Immature natural killer cell (primary cell): Measurements from ENCODE around the gene SGMS1. TPM values are rescaled to one million over a fixed set of nuclear protein-coding genes. Genes with fewer than 3 reads are reported as not detected.
A peak's percentile ranks its signal among the peaks of the same experiment; 100 is the strongest.

Source experiments
- DNase-seq, 3 donors: peaks; one replicate each; pipeline ENCODE4 v3.0.0; 2022; ENCODE audit warnings: mixed read lengths in 1 of 3
- H3K27ac Mint-ChIP-seq, 6 donors: one replicate each; pipeline ENCODE4 v1.8.0; 2020; ENCODE audit warnings: mixed read lengths in 6 of 6, mild to moderate bottlenecking in 5 of 6, inconsistent platforms in 4 of 6, moderate library complexity in 3 of 6
- H3K27me3 Mint-ChIP-seq, 3 donors: one replicate each; pipeline ENCODE4 v1.8.0; 2020 to 2021; ENCODE audit warnings: low read depth in 3 of 3, mild to moderate bottlenecking in 3 of 3, mixed read lengths in 3 of 3, moderate library complexity in 3 of 3, inconsistent platforms in 1 of 3
- H3K36me3 Mint-ChIP-seq, 3 donors: one replicate each; pipeline ENCODE4 v1.8.0; 2020; ENCODE audit warnings: mixed read lengths in 3 of 3, inconsistent platforms in 2 of 3, mild to moderate bottlenecking in 2 of 3
- H3K4me1 Mint-ChIP-seq, 2 donors: one replicate each; pipeline ENCODE4 v1.8.0; 2020; ENCODE audit warnings: inconsistent platforms in 2 of 2, mild to moderate bottlenecking in 2 of 2, mixed read lengths in 2 of 2, moderate library complexity in 1 of 2
- H3K4me3 Mint-ChIP-seq, 5 donors: one replicate each; pipeline ENCODE4 v1.8.0; 2020; ENCODE audit warnings: mild to moderate bottlenecking in 5 of 5, mixed read lengths in 5 of 5, inconsistent platforms in 3 of 5, moderate library complexity in 3 of 5
- H3K9me3 Mint-ChIP-seq, 6 donors: one replicate each; pipeline ENCODE4 v1.8.0; 2020; ENCODE audit warnings: mild to moderate bottlenecking in 6 of 6, mixed read lengths in 6 of 6, inconsistent platforms in 4 of 6, moderate library complexity in 3 of 6
- polyA plus RNA-seq, 3 donors: library from polyadenylated mRNA; unstranded; fragments of 300-500 nt; fragmentation: Illumina TruSeq; gene quantifications; one replicate each; pipeline ENCODE4 v1.2.3, GENCODE V29; 2021

Gene SGMS1
- polyA plus RNA-seq, 3 donors from 2014 or later: 9.2 to 13.3 (median 11.8) TPM

- no peak for DNase-seq
- H3K27me3 Mint-ChIP-seq: peaks cover 0 to 2% (median 1%) of the 10 kb centered on the region in 3 donors
- no peaks in the 10 kb centered on the region for H3K36me3 Mint-ChIP-seq
- peaks cover 20 to 41% of the 10 kb centered on the region in 2 donors for H3K4me1 Mint-ChIP-seq
- H3K9me3 Mint-ChIP-seq: no peaks in the 10 kb centered on the region
- H3K27ac Mint-ChIP-seq: no peak overlapping the region
- H3K4me3 Mint-ChIP-seq: peak overlapping the region in 3 of 5 donors; percentile 85 to 91 (median 86)
Measured at GRCh38 chr10:50419091-50419490, 204.7 kb downstream of the SGMS1 start.

DNA sequence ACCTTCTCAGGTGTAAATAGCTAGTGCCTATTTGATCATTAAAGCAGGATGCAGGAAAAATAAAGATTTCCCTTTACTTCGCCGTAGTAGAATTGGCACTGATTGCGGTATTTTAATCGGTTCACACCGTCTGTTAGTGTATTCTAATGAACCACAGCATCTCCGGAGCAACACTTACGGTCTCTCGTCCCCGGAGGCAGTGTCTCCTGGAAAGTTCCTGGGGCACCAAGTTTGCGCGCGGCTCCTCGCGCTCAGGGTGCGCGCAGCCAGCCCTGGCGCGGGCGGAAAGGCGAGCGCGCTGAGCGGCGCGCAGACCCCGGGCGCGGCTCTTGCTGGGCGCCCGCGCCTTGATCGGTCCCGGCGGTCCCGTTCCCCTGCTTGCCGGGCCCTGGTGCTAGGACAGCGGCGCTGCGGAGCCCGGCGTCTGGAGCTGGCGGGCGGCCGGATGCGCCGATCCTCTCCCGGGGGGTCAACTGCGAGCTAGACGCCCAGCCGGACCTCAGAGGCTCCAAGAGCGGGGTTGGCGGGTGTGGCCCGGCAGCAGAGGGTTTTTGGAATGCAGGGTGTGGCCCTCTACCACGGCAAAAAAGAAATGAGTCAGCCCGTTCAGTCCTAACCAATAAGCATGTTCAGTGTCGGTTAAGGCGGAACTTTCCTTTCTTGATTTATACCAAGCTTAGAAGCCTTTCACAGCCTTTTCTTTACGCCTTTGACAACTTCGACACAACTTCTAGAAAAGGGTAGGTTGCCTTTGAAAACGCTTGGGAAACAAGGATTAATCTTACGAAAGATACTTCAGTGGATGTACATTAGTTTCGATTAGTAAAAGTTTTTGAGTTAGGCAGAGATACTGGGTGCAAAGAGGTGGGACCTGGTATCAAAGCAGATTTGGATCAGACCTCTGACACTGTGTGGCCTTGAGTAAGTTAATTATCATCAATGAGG lies 205.6 kb downstream of the SGMS1 start:
- H3K4me3 Mint-ChIP-seq: peak overlapping the region; percentile 82 to 91 (median 85)
- peaks cover 20 to 46% of the 10 kb centered on the region in 2 donors for H3K4me1 Mint-ChIP-seq
- peaks cover 0 to 2% (median 1%) of the 10 kb centered on the region in 3 donors for H3K27me3 Mint-ChIP-seq
- no peak overlapping the region for H3K27ac Mint-ChIP-seq
- no peaks in the 10 kb centered on the region for H3K36me3 Mint-ChIP-seq
- no peaks in the 10 kb centered on the region for H3K9me3 Mint-ChIP-seq
- peak; percentile 13 to 29 (median 21) for DNase-seq

GRCh38 chr10:50417486-50417885 lies 206.3 kb downstream of the SGMS1 start:
- DNase-seq: no peak
- Mint-ChIP-seq H3K4me1 (peaks cover 20 to 43% of the 10 kb centered on the region in 2 donors), H3K9me3 (no peaks in the 10 kb centered on the region), H3K27me3 (peaks cover 0 to 2% (median 1%) of the 10 kb centered on the region in 3 donors), H3K27ac (peak overlapping the region in 2 of 6 donors; percentile 1 to 21), H3K36me3 (no peaks in the 10 kb centered on the region), H3K4me3 (peak overlapping the region; percentile 69 to 82 (median 73))

DNA sequence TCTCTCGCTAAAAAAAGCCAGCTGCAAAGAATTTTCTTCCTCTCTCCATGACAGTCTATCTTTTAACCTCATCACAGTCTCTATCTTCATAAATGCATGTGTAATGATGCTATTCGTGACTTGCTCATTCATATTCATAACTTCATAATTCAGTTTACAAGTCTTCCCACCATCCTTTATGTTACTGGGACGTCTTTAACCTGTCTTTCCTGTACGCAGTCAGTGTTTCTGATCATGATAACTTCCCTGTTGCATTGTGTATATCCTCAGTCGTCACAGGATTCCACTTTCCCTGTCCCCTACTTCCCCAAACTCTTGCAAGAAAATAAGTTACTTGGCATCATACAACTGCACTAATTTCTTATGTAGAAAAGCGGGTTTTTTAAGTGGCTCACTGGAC lies 206.9 kb downstream of the SGMS1 start:
- DNase-seq: no peak
- no peak overlapping the region for H3K27ac Mint-ChIP-seq
- peak overlapping the region in 1 of 5 donors; percentile 76 for H3K4me3 Mint-ChIP-seq
- H3K36me3 Mint-ChIP-seq: no peaks in the 10 kb centered on the region
- peaks cover 22 to 43% of the 10 kb centered on the region in 2 donors for H3K4me1 Mint-ChIP-seq
- peaks cover 0 to 2% (median 1%) of the 10 kb centered on the region in 3 donors for H3K27me3 Mint-ChIP-seq
- no peaks in the 10 kb centered on the region for H3K9me3 Mint-ChIP-seq

DNA sequence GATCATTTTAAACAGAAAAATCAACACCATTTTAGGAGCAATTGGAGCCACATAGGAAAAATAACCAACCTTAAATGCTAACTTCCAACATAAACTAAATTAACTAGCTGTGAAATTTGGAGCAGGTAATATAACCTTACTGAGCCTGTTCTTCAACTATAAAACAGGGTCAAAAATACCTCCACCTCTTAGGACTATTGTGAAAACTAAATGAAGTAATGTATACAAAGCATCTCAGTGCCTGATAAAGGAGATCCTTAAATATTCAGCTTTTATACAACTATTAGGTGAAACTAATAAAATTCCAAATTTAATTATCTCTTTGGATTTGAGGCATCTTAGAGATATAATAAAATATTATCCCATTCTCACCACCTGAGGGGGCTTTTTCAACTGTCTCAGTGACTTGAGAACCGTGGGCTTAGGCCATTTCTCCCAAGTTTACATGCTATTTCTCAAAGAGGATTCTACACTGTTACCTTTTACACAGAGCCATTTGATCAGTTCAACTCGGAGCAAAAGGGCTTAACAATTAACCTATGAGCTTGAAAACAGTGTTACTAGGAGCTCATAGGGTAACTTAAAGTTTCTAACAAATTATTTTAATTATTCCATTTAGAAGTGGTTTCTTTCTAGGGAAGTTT lies 207.5 kb downstream of the SGMS1 start:
- Mint-ChIP-seq H3K4me3 (no peak overlapping the region), H3K27ac (no peak overlapping the region), H3K4me1 (peaks cover 26 to 43% of the 10 kb centered on the region in 2 donors), H3K27me3 (peaks cover 0 to 1% (median 0%) of the 10 kb centered on the region in 3 donors), H3K36me3 (no peaks in the 10 kb centered on the region), H3K9me3 (no peaks in the 10 kb centered on the region)
- DNase-seq: no peak

- H3K27me3 Mint-ChIP-seq: peaks cover 0 to 1% (median 0%) of the 10 kb centered on the region in 3 donors
- no peak overlapping the region for H3K27ac Mint-ChIP-seq
- H3K4me1 Mint-ChIP-seq: peaks cover 30 to 44% of the 10 kb centered on the region in 2 donors
- no peaks in the 10 kb centered on the region for H3K9me3 Mint-ChIP-seq
- H3K4me3 Mint-ChIP-seq: no peak overlapping the region
- no peaks in the 10 kb centered on the region for H3K36me3 Mint-ChIP-seq
- DNase-seq: no peak
Measured at GRCh38 chr10:50415292-50415691, 208.5 kb downstream of the SGMS1 start.

GRCh38 chr10:50410066-50410811 lies 213.5 kb downstream of the SGMS1 start:
- H3K36me3 Mint-ChIP-seq: peaks cover 0 to 10% (median 7%) of the 10 kb centered on the region in 3 donors
- peaks cover 0 to 3% (median 0%) of the 10 kb centered on the region in 3 donors for H3K27me3 Mint-ChIP-seq
- peak overlapping the region in 4 of 6 donors; percentile 29 to 63 (median 40) for H3K27ac Mint-ChIP-seq
- peaks cover 24 to 37% of the 10 kb centered on the region in 2 donors for H3K4me1 Mint-ChIP-seq
- DNase-seq: peak in 2 of 3 donors; percentile 2 to 14
- peaks cover 0 to 5% (median 0%) of the 10 kb centered on the region in 6 donors for H3K9me3 Mint-ChIP-seq
- peak overlapping the region in 2 of 5 donors; percentile 24 to 44 for H3K4me3 Mint-ChIP-seq

GRCh38 chr10:50407076-50407801 lies 216.5 kb downstream of the SGMS1 start:
- H3K9me3 Mint-ChIP-seq: peaks cover 0 to 5% (median 0%) of the 10 kb centered on the region in 6 donors
- H3K36me3 Mint-ChIP-seq: peaks cover 4 to 10% (median 7%) of the 10 kb centered on the region in 3 donors
- H3K4me3 Mint-ChIP-seq: no peak overlapping the region
- DNase-seq: no peak
- H3K27ac Mint-ChIP-seq: no peak overlapping the region
- peaks cover 0 to 3% (median 0%) of the 10 kb centered on the region in 3 donors for H3K27me3 Mint-ChIP-seq
- peaks cover 24 to 44% of the 10 kb centered on the region in 2 donors for H3K4me1 Mint-ChIP-seq

DNA sequence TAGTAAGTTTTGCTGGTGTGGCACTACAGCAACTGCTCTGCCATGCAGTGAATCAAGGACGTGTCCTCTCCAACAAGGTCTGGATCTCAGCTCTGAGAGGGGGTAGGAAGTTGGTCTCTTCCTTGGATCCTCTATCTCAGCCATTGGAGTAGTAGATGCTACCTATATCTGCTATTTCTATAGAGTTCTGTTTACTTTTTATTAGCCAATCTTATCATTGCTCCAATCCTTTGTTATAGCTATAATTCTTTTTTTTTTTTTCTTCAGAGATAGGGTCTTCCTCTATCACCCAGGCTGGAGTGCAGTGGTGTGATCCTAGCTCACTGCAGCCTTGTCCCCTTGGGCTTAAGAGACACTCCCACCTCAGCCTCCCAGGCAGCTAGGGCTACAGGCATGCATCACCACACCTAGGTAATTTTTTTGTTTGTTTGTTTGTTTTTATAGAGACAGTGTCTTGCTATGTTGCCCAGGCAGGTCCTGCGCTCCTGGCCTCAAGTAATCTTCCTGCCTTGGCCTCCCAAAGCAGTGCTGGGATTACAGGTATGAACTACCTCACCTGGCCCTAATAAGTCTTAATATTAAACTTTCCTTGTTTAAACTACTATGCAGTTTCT lies 217.2 kb downstream of the SGMS1 start:
- Mint-ChIP-seq H3K27ac (no peak overlapping the region), H3K36me3 (peaks cover 4 to 10% (median 7%) of the 10 kb centered on the region in 3 donors), H3K4me3 (no peak overlapping the region), H3K4me1 (peaks cover 20 to 39% of the 10 kb centered on the region in 2 donors), H3K9me3 (peaks cover 0 to 5% (median 0%) of the 10 kb centered on the region in 6 donors), H3K27me3 (peaks cover 0 to 3% (median 0%) of the 10 kb centered on the region in 3 donors)
- no peak for DNase-seq

GRCh38 chr10:50405723-50406122 lies 218.0 kb downstream of the SGMS1 start:
- no peak overlapping the region for H3K27ac Mint-ChIP-seq
- DNase-seq: no peak
- H3K4me1 Mint-ChIP-seq: peaks cover 11 to 31% of the 10 kb centered on the region in 2 donors
- H3K27me3 Mint-ChIP-seq: peaks cover 0 to 4% (median 0%) of the 10 kb centered on the region in 3 donors
- H3K36me3 Mint-ChIP-seq: peaks cover 4 to 10% (median 7%) of the 10 kb centered on the region in 3 donors
- H3K9me3 Mint-ChIP-seq: peaks cover 0 to 5% (median 0%) of the 10 kb centered on the region in 6 donors
- no peak overlapping the region for H3K4me3 Mint-ChIP-seq

- no peak overlapping the region for H3K4me3 Mint-ChIP-seq
- peaks cover 4 to 10% (median 7%) of the 10 kb centered on the region in 3 donors for H3K36me3 Mint-ChIP-seq
- H3K9me3 Mint-ChIP-seq: peaks cover 0 to 5% (median 0%) of the 10 kb centered on the region in 6 donors
- H3K27me3 Mint-ChIP-seq: peaks cover 0 to 4% (median 0%) of the 10 kb centered on the region in 3 donors
- H3K4me1 Mint-ChIP-seq: peaks cover 0 to 20% of the 10 kb centered on the region in 2 donors
- DNase-seq: no peak
- H3K27ac Mint-ChIP-seq: no peak overlapping the region
Measured at GRCh38 chr10:50404021-50404773, 219.6 kb downstream of the SGMS1 start.

- Mint-ChIP-seq H3K4me1 (peaks cover 0 to 31% of the 10 kb centered on the region in 2 donors), H3K36me3 (peaks cover 4 to 10% (median 7%) of the 10 kb centered on the region in 3 donors), H3K4me3 (no peak overlapping the region), H3K9me3 (peaks cover 0 to 5% (median 0%) of the 10 kb centered on the region in 6 donors), H3K27ac (no peak overlapping the region), H3K27me3 (peaks cover 0 to 4% (median 0%) of the 10 kb centered on the region in 3 donors)
- DNase-seq: no peak
Measured at GRCh38 chr10:50403074-50403473, 220.7 kb downstream of the SGMS1 start.
